Loucy (cell line): ENCODE results near the gene CSAG1.
"Not testable (repeated sequence)": the region's sequence is repeated elsewhere in the genome, so short reads cannot be mapped to it uniquely, and the experiment has no call there.

Experiments
- CTCF ChIP-seq: fragments of 200-600 bp; sonication (generic); conservative IDR thresholded peaks from 2 replicates; pipeline ENCODE4 v1.5.1; 2014; ENCODE audit warnings: mild to moderate bottlenecking, antibody characterized with exemption, low read length
- EZH2phosphoT487 ChIP-seq: fragments of 200-600 bp; IDR thresholded peaks from 2 replicates; pipeline ENCODE4 v1.6.1; 2018; ENCODE audit warnings: antibody characterized with exemption, mild to moderate bottlenecking, moderate library complexity, borderline replicate concordance

- not testable (repeated sequence) for TF ChIP-seq CTCF, EZH2phosphoT487
Measured at GRCh38 chrX:152758918-152759317, 25.4 kb upstream of the CSAG1 start, which contains the start of gene CSAG3.
